GM12875 (cell line): Measurements from ENCODE around the gene TGFBRAP1.

Experiments
- H3K4me3 ChIP-seq: one replicate; pipeline ENCODE4 v1.5.1; 2011; ENCODE audit warnings: low read depth, low read length, control low read depth
- TF ChIP-seq, protein P1 (sequence below): IDR thresholded peaks from 2 replicates; pipeline ENCODE4 v1.5.1; 2011; ENCODE audit warnings: low read depth, mild to moderate bottlenecking, control low read depth, inconsistent platforms, low read length, moderate library complexity, borderline replicate concordance; ENCODE audit not compliant: insufficient read depth

Gene TGFBRAP1

DNA sequence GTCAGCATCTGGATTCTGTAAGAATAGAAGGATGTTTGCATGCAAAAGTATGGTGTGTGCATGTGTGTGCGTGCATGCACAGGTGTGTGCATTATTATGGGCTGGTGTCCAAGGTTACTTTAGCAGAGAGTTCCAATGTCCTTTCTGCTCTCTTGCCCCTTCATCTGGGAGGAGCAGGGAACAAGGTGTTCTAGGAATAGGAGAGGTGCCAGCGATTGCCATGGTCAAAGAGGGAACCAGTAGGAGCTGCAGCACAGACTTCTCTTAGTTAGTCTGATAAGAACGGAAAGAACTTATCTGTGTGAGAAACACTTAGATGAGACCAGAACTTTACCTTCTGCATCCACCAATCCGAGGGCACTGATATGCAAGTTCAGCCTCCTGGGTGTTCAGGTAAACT is 79.6 kb downstream of the TGFBRAP1 start:
- H3K4me3 ChIP-seq = no peak overlapping the region
- TF ChIP-seq, protein P1, sequence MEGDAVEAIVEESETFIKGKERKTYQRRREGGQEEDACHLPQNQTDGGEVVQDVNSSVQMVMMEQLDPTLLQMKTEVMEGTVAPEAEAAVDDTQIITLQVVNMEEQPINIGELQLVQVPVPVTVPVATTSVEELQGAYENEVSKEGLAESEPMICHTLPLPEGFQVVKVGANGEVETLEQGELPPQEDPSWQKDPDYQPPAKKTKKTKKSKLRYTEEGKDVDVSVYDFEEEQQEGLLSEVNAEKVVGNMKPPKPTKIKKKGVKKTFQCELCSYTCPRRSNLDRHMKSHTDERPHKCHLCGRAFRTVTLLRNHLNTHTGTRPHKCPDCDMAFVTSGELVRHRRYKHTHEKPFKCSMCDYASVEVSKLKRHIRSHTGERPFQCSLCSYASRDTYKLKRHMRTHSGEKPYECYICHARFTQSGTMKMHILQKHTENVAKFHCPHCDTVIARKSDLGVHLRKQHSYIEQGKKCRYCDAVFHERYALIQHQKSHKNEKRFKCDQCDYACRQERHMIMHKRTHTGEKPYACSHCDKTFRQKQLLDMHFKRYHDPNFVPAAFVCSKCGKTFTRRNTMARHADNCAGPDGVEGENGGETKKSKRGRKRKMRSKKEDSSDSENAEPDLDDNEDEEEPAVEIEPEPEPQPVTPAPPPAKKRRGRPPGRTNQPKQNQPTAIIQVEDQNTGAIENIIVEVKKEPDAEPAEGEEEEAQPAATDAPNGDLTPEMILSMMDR = no peak

DNA sequence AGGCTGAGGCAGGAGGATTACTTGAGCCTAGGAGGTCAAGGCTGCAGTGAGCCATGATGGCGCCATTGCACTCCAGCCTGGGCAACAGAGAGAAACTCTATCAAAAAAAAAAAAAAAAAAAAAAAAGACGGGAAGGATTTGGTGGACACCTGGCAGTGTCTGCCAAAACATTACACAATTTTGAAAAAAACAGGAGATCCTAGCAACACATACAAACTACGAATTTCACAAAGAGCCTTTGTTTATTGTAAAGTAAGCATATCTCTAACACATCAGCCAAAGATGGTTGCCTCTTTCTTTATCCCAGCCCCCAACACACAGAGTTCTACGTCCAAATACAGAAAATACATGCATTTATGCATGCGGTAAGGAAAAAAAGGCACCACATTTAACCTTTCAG is 80.4 kb downstream of the TGFBRAP1 start:
- TF ChIP-seq, protein P1 = no peak
- no peak overlapping the region for H3K4me3 ChIP-seq

DNA sequence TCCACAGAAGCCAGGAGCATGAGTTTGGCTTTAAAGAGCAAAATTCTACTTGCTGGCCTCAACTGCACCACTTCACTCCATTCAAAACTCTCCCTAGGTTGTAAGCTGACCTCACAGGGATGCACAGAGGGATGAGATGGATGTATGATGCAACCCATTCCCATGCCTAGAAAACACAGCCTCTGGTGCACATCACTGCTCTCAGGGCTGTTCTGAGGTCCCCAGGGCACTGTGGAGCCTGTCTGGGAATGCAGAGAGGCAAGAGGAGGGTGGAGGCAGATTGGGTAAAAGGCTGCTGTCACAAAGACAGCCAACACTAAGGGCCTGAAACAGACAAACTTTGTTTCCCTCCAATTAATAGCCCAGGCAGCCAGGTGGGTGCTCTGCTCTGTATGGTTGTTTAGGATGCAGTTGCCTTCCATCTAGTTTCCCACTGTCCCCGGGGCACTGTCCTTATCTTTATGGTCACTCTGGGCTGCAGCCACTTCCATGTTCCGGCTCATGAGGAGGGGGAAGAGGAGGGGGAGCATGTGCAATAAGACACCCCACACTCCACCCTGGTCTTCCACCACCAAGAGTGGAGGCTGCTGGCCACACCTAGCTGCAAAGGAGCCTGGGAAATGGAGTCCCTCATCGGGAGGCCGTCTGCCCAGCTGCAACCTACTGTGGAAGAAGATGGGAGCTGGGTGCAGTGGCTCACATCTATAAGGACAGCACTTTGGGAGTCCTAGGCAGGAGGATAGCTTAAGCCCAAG is 81.0 kb downstream of the TGFBRAP1 start:
- no peak overlapping the region for H3K4me3 ChIP-seq
- TF ChIP-seq, protein P1 = no peak

DNA sequence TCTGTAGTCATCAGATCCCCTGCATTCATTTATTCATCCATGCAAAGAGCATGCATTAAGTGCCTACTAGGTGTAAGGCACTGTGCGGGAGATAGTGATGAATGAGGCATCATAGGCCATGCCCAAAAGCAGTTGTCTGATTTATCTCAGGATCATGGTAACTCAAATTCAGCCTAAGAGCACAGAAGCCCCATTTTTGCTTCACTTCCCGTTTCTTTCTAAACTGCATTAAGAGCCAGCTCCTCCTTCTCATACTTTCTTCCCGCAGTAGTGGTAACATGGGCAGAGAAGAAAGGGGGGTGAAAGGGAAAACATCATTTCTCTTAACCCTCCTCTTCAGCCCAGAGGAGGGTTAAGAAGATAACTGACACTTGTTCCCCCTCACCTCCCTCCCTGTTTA is 85.1 kb downstream of the TGFBRAP1 start:
- H3K4me3 ChIP-seq = no peak overlapping the region
- TF ChIP-seq, protein P1 = no peak

DNA sequence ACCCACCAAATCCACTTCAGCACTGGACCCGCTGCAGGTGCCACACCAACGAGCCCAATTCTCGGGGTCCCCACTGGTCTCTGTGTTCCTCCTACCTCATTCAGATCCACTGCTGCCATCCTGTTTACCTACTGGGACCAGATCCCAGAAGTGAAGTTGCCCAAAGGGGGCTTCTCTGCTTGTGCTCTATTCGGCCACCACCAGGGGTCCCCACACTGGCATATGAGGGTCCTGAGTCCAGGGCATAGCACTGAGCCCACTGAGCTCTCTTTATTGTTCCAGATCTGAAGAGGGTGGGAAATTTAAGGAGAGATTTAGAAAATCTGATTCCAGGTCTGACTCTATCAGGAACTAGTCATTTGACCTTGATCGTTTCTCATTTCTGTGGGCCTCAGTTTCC is 85.6 kb downstream of the TGFBRAP1 start:
- no peak overlapping the region for H3K4me3 ChIP-seq
- TF ChIP-seq, protein P1 = peak; percentile 28; the same call in 1 of the 2 replicates

DNA sequence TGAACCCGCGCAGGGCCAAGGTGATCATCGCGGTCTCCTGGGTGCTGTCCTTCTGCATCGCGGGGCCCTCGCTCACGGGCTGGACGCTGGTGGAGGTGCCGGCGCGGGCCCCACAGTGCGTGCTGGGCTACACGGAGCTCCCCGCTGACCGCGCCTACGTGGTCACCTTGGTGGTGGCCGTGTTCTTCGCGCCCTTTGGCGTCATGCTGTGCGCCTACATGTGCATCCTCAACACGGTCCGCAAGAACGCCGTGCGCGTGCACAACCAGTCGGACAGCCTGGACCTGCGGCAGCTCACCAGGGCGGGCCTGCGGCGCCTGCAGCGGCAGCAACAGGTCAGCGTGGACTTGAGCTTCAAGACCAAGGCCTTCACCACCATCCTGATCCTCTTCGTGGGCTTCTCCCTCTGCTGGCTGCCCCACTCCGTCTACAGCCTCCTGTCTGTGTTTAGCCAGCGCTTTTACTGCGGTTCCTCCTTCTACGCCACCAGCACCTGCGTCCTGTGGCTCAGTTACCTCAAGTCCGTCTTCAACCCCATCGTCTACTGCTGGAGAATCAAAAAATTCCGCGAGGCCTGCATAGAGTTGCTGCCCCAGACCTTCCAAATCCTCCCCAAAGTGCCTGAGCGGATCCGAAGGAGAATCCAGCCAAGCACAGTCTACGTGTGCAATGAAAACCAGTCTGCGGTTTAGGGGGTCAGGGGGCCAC is 87.1 kb downstream of the TGFBRAP1 start:
- no peak overlapping the region for H3K4me3 ChIP-seq
- TF ChIP-seq, protein P1 = no peak

DNA sequence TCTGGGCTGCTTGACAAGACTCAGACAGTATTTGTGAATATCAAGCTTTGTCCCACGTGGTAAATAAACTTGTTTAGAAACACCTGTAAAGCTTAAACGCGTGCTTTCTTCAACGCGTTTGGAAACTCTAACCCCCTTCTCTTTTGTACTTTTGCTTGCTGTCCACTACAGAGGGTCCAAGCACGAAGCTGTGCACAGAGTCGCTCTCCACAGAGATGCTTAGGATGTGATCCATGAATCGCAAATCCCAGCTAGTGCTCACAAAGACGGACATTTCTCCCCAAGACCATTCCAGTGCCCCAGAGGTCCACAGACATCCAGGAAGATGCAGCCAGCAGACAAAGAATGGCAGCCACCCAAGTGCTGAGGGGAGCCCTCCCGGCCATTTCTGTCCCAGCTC is 88.1 kb downstream of the TGFBRAP1 start, which contains the start of gene GPR45:
Gene GPR45, plus strand, starts transcription at position 301 of the 400 bp plus-strand sequence. CDS start 116 bp downstream, outside the sequence.
- TF ChIP-seq, protein P1 = no peak
- H3K4me3 ChIP-seq = no peak within 1 kb of the TSS
